Lung (tissue), 12 donors: ENCODE data around the gene NDUFA5. TPM values are rescaled to one million over a fixed set of nuclear protein-coding genes. Genes with fewer than 3 reads are reported as not detected.

ENCODE experiments used
- ATAC-seq: fragments of 200-7000 bp; cut with Tn5 transposase; one replicate; pipeline ENCODE4 v1.9.1; 2020; ENCODE audit warnings: moderate number of reproducible peaks; ENCODE audit not compliant: insufficient read depth, low FRiP score
- DNase-seq, 3 donors: peaks; one replicate each; pipeline ENCODE4 v3.0.0-alpha.2; 2013 to 2017
- H3K27ac ChIP-seq, 2 donors: one replicate each; pipeline ENCODE4 v1.5.1; 2013; ENCODE audit warnings: mild to moderate bottlenecking in 2 of 2, moderate library complexity in 2 of 2, control low read depth in 1 of 2, inconsistent platforms in 1 of 2, low read depth in 1 of 2, low read length in 1 of 2
- H3K27me3 ChIP-seq, 3 donors: one replicate each; pipeline ENCODE4 v1.5.1; 2013; ENCODE audit warnings: low read length in 2 of 3; ENCODE audit not compliant: control insufficient read depth in 3 of 3, insufficient read depth in 3 of 3
- H3K36me3 ChIP-seq, 4 donors: one replicate each; pipeline ENCODE4 v1.5.1; 2013; ENCODE audit warnings: low read length in 4 of 4, mild to moderate bottlenecking in 1 of 4, moderate library complexity in 1 of 4; ENCODE audit not compliant: control insufficient read depth in 4 of 4, insufficient read depth in 4 of 4
- H3K4me1 ChIP-seq, 5 donors: one replicate each; pipeline ENCODE4 v1.5.1; 2013; ENCODE audit warnings: low read length in 5 of 5, mild to moderate bottlenecking in 2 of 5, moderate library complexity in 1 of 5; ENCODE audit not compliant: control insufficient read depth in 5 of 5, insufficient read depth in 5 of 5
- H3K4me3 ChIP-seq: one replicate; pipeline ENCODE4 v1.5.1; 2013; ENCODE audit warnings: mild to moderate bottlenecking, control low read depth, moderate library complexity
- H3K9ac ChIP-seq, 2 donors: one replicate each; pipeline ENCODE4 v1.5.1; 2013; ENCODE audit warnings: low read length in 2 of 2, control low read depth in 1 of 2; ENCODE audit not compliant: insufficient read depth in 1 of 2
- H3K9me3 ChIP-seq, 4 donors: one replicate each; pipeline ENCODE4 v1.5.1; 2013; ENCODE audit warnings: low read length in 3 of 4, mild to moderate bottlenecking in 1 of 4, moderate library complexity in 1 of 4; ENCODE audit not compliant: control insufficient read depth in 4 of 4, insufficient read depth in 3 of 4
- WGBS, 2 donors: extraction: QIAGEN DNeasy Blood & Tissue Kit; methylation state at CpG; one replicate each; pipeline ENCODE4 v1.1.7; 2013; 5-methylcytosine and 5-hydroxymethylcytosine counted together
- polyA plus RNA-seq, 2 donors: library from polyadenylated mRNA; stranded (reverse); fragments of 200-250 nt; gene quantifications; one replicate each; pipeline ENCODE4 v1.2.1, GENCODE V29; 2013
- total RNA-seq, 2 donors: library from RNA; depleted of rRNA in 1 of 2; stranded (reverse); fragments of >200 nt in 1 of 2; gene quantifications; one replicate each; pipeline ENCODE4 v1.2.1, GENCODE V29; 2014 to 2021
- TF ChIP-seq, protein P1 (sequence below): IDR thresholded peaks from 2 replicates; pipeline ENCODE4 v1.5.1; 2012; ENCODE audit warnings: mild to moderate bottlenecking; ENCODE audit errors: control extremely low read depth, extremely low read depth
- donor health status: control.
- donor health status: control.
- donor health status: Bipolar disorder and iron deficiency.
- donor health status: healthy.
- donor health status: DM: yes; HTN: yes; CAD: no.

Gene NDUFA5
- total and polyA plus RNA-seq, 4 donors = 36.5 to 104 (median 66.7) TPM

DNA sequence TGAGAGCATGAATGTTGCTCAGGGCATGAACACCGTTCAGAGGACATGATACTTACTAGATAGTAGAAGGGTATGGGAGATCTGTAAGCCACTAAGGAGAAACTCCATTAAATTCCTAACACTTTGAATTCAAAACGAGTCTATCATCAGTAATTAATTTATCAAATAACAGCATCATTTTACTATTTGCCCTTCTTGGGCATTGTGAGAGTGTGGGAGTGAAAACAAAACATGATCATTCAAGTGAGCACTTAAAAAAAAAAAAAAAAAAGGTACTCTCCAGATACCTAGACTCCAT is 23.5 kb upstream of the NDUFA5 start:
- DNase-seq = no peak
- WGBS, 2 donors = 27 to 34% methylated on average over 2 of the region's 2 CpGs
- ATAC-seq = no peak
- Histone ChIP-seq H3K4me3 (no peak overlapping the region), H3K27me3 (peaks cover 0 to 3% (median 0%) of the 10 kb centered on the region in 3 donors), H3K9ac (no peak overlapping the region), H3K9me3 (no peaks in the 10 kb centered on the region), H3K36me3 (no peaks in the 10 kb centered on the region), H3K4me1 (no peaks in the 10 kb centered on the region), H3K27ac (peak overlapping the region in 1 of 2 donors; percentile 21)
- TF ChIP-seq, protein P1, sequence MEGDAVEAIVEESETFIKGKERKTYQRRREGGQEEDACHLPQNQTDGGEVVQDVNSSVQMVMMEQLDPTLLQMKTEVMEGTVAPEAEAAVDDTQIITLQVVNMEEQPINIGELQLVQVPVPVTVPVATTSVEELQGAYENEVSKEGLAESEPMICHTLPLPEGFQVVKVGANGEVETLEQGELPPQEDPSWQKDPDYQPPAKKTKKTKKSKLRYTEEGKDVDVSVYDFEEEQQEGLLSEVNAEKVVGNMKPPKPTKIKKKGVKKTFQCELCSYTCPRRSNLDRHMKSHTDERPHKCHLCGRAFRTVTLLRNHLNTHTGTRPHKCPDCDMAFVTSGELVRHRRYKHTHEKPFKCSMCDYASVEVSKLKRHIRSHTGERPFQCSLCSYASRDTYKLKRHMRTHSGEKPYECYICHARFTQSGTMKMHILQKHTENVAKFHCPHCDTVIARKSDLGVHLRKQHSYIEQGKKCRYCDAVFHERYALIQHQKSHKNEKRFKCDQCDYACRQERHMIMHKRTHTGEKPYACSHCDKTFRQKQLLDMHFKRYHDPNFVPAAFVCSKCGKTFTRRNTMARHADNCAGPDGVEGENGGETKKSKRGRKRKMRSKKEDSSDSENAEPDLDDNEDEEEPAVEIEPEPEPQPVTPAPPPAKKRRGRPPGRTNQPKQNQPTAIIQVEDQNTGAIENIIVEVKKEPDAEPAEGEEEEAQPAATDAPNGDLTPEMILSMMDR = no peak

DNA sequence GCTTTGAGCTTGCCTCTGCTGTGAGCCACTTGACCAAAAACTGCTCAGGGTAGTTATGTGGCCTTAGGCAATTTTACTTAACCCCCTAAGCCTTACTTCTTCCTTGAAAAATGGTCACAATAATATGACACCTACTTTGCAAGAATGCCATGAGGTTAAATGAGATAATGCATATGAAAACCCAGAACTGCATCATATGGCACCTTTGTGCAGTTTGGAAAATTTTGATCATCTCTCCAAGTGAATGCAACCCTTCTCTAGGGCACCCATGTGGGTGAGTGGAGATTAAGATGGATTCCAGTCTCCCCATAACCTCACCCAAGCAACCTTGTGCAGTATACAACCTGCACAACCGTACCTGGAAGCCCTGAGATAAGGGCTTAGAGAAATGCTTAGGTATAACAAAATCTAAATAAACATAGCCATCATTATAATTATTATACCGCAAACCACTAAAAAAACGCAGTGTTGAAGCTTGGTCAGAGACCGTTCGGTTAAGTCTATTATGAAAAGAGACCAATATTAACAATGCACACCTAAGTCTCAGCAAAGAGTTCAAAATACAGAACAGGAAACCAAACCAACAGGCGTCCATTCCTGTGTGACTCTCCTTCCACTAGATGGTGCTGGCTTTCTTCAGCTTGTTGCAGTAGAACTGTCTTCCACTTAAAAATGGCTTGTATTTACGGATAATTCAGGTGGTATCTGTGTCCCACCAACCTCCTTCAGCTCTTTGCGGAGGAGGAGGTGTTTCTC is 23.0 kb upstream of the NDUFA5 start:
- Histone ChIP-seq H3K27me3 (peaks cover 0 to 3% (median 0%) of the 10 kb centered on the region in 3 donors), H3K27ac (peak overlapping the region in 1 of 2 donors; percentile 21), H3K9ac (no peak overlapping the region), H3K9me3 (no peaks in the 10 kb centered on the region), H3K4me3 (no peak overlapping the region), H3K4me1 (no peaks in the 10 kb centered on the region), H3K36me3 (no peaks in the 10 kb centered on the region)
- no peak for ATAC-seq
- TF ChIP-seq, protein P1 = no peak
- peak in 1 of 3 donors; percentile 52 for DNase-seq
- 36 to 42% methylated on average over 8 of the region's 8 CpGs for WGBS, 2 donors

DNA sequence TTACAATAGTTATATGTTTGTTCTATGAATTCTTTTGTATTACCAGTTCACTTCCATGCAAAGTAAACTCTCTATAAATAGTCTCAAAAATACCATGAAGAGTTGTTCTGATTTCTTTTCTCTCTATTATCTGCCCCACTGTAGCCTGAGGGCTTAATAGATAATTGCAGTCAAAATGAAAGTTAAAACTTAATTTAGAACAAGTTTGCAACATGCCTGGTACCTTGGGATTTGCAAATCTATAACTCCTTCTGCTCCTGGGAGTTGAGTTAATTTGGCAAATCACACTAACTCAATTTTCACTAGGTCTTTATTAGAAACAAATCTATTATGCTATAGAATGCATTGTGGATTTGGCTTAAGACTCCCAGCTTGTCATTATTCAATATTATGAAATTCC is 21.8 kb upstream of the NDUFA5 start:
- no peak overlapping the region for H3K9ac ChIP-seq
- no peak overlapping the region for H3K4me3 ChIP-seq
- H3K27me3 ChIP-seq = no peaks in the 10 kb centered on the region
- TF ChIP-seq, protein P1 = no peak
- no peaks in the 10 kb centered on the region for H3K9me3 ChIP-seq
- H3K36me3 ChIP-seq = no peaks in the 10 kb centered on the region
- DNase-seq = no peak
- no peak overlapping the region for H3K27ac ChIP-seq
- no peaks in the 10 kb centered on the region for H3K4me1 ChIP-seq
- no peak for ATAC-seq
